Measurements from ENCODE around the gene RNFT2.

RNFT2 gene

GRCh38 chr12:116856729-116857128 lies 118.6 kb downstream of the RNFT2 start:
- Histone ChIP-seq H3K4me1 (ENCODE audit: control insufficient read depth, insufficient read depth, low read length, unreplicated experiment) (peaks cover 4% of the 10 kb centered on the region), H2AFZ (ENCODE audit: low read length, unreplicated experiment) (no peak overlapping the region), H3K79me2 (ENCODE audit: control insufficient read depth, insufficient read depth, low read length, unreplicated experiment) (no peaks in the 10 kb centered on the region), H3K36me3 (ENCODE audit: insufficient read depth, low read length) (no peaks in the 10 kb centered on the region), H3K27me3 (ENCODE audit: insufficient read depth, low read length) (peaks cover 73% of the 10 kb centered on the region), H3K4me3 (ENCODE audit: low read depth, low read length) (no peak overlapping the region), H3K27ac (ENCODE audit: low read depth, low read length) (no peak overlapping the region)

GRCh38 chr12:116859079-116859478 lies 121.0 kb downstream of the RNFT2 start:
- Histone ChIP-seq H3K79me2 (ENCODE audit: control insufficient read depth, insufficient read depth, low read length, unreplicated experiment) (no peaks in the 10 kb centered on the region), H3K4me3 (ENCODE audit: low read depth, low read length) (no peak overlapping the region), H3K4me1 (ENCODE audit: control insufficient read depth, insufficient read depth, low read length, unreplicated experiment) (peaks cover 13% of the 10 kb centered on the region)

GRCh38 chr12:116860263-116860662 lies 122.1 kb downstream of the RNFT2 start:
- Histone ChIP-seq H2AFZ (ENCODE audit: low read length, unreplicated experiment) (no peak overlapping the region), H3K79me2 (ENCODE audit: control insufficient read depth, insufficient read depth, low read length, unreplicated experiment) (no peaks in the 10 kb centered on the region)

More at GRCh38 chr12:116859079-116859478, 121.0 kb downstream of the RNFT2 start:
- Histone ChIP-seq H3K36me3 (ENCODE audit: insufficient read depth, low read length) (no peaks in the 10 kb centered on the region), H3K27me3 (ENCODE audit: insufficient read depth, low read length) (peaks cover 49% of the 10 kb centered on the region), H3K27ac (ENCODE audit: low read depth, low read length) (no peak overlapping the region), H2AFZ (ENCODE audit: low read length, unreplicated experiment) (no peak overlapping the region)

GRCh38 chr12:116861320-116861719 lies 123.2 kb downstream of the RNFT2 start:
- H2AFZ ChIP-seq (ENCODE audit: low read length, unreplicated experiment): no peak overlapping the region
- no peak overlapping the region for H3K4me3 ChIP-seq (ENCODE audit: low read depth, low read length)
- H3K79me2 ChIP-seq (ENCODE audit: control insufficient read depth, insufficient read depth, low read length, unreplicated experiment): no peaks in the 10 kb centered on the region
- no peaks in the 10 kb centered on the region for H3K36me3 ChIP-seq (ENCODE audit: insufficient read depth, low read length)
- H3K27ac ChIP-seq (ENCODE audit: low read depth, low read length): no peak overlapping the region
- peaks cover 31% of the 10 kb centered on the region for H3K27me3 ChIP-seq (ENCODE audit: insufficient read depth, low read length)
- H3K4me1 ChIP-seq (ENCODE audit: control insufficient read depth, insufficient read depth, low read length, unreplicated experiment): peaks cover 18% of the 10 kb centered on the region

More at GRCh38 chr12:116860263-116860662, 122.1 kb downstream of the RNFT2 start:
- Histone ChIP-seq H3K4me1 (ENCODE audit: control insufficient read depth, insufficient read depth, low read length, unreplicated experiment) (peaks cover 18% of the 10 kb centered on the region), H3K4me3 (ENCODE audit: low read depth, low read length) (peak overlapping the region; percentile 67), H3K27me3 (ENCODE audit: insufficient read depth, low read length) (peaks cover 39% of the 10 kb centered on the region), H3K36me3 (ENCODE audit: insufficient read depth, low read length) (no peaks in the 10 kb centered on the region), H3K27ac (ENCODE audit: low read depth, low read length) (no peak overlapping the region)

- no peak overlapping the region for H3K27ac ChIP-seq (ENCODE audit: low read depth, low read length)
- H3K4me1 ChIP-seq (ENCODE audit: control insufficient read depth, insufficient read depth, low read length, unreplicated experiment): peaks cover 22% of the 10 kb centered on the region
- H3K36me3 ChIP-seq (ENCODE audit: insufficient read depth, low read length): no peaks in the 10 kb centered on the region
- no peak overlapping the region for H3K4me3 ChIP-seq (ENCODE audit: low read depth, low read length)
- no peaks in the 10 kb centered on the region for H3K79me2 ChIP-seq (ENCODE audit: control insufficient read depth, insufficient read depth, low read length, unreplicated experiment)
- H3K27me3 ChIP-seq (ENCODE audit: insufficient read depth, low read length): peaks cover 23% of the 10 kb centered on the region
- H2AFZ ChIP-seq (ENCODE audit: low read length, unreplicated experiment): no peak overlapping the region
These were observed 124.1 kb downstream of the RNFT2 start for GRCh38 chr12:116862167-116862566.

GRCh38 chr12:116863275-116863767 lies 125.2 kb downstream of the RNFT2 start:
- peaks cover 22% of the 10 kb centered on the region for H3K4me1 ChIP-seq (ENCODE audit: control insufficient read depth, insufficient read depth, low read length, unreplicated experiment)
- H2AFZ ChIP-seq (ENCODE audit: low read length, unreplicated experiment): no peak overlapping the region
- H3K27ac ChIP-seq (ENCODE audit: low read depth, low read length): peak overlapping the region; percentile 5; the same call in 1 of the 2 replicates
- no peaks in the 10 kb centered on the region for H3K79me2 ChIP-seq (ENCODE audit: control insufficient read depth, insufficient read depth, low read length, unreplicated experiment)
- H3K4me3 ChIP-seq (ENCODE audit: low read depth, low read length): no peak overlapping the region
- H3K36me3 ChIP-seq (ENCODE audit: insufficient read depth, low read length): no peaks in the 10 kb centered on the region
- H3K27me3 ChIP-seq (ENCODE audit: insufficient read depth, low read length): peaks cover 14% of the 10 kb centered on the region

GRCh38 chr12:116864371-116865160 lies 126.5 kb downstream of the RNFT2 start:
- Histone ChIP-seq H3K27me3 (ENCODE audit: insufficient read depth, low read length) (0 out of 2 replicates have a peak, but pooled peaks cover 3% of the 10 kb centered on the region), H3K79me2 (ENCODE audit: control insufficient read depth, insufficient read depth, low read length, unreplicated experiment) (no peaks in the 10 kb centered on the region), H2AFZ (ENCODE audit: low read length, unreplicated experiment) (peak overlapping the region; percentile 2), H3K4me1 (ENCODE audit: control insufficient read depth, insufficient read depth, low read length, unreplicated experiment) (peaks cover 22% of the 10 kb centered on the region), H3K4me3 (ENCODE audit: low read depth, low read length) (no peak overlapping the region), H3K36me3 (ENCODE audit: insufficient read depth, low read length) (no peaks in the 10 kb centered on the region), H3K27ac (ENCODE audit: low read depth, low read length) (peak overlapping the region; percentile 52; the same call in 1 of the 2 replicates)

- peaks cover 18% of the 10 kb centered on the region for H3K4me1 ChIP-seq (ENCODE audit: control insufficient read depth, insufficient read depth, low read length, unreplicated experiment)
These were observed 129.4 kb downstream of the RNFT2 start for GRCh38 chr12:116867523-116867922.

GRCh38 chr12:116870306-116870705 lies 132.2 kb downstream of the RNFT2 start:
- Histone ChIP-seq H3K79me2 (ENCODE audit: control insufficient read depth, insufficient read depth, low read length, unreplicated experiment) (no peaks in the 10 kb centered on the region), H3K27me3 (ENCODE audit: insufficient read depth, low read length) (peaks cover 39% of the 10 kb centered on the region)

More at GRCh38 chr12:116867523-116867922, 129.4 kb downstream of the RNFT2 start:
- H3K79me2 ChIP-seq (ENCODE audit: control insufficient read depth, insufficient read depth, low read length, unreplicated experiment): no peaks in the 10 kb centered on the region
- H3K4me3 ChIP-seq (ENCODE audit: low read depth, low read length): no peak overlapping the region
- H3K27ac ChIP-seq (ENCODE audit: low read depth, low read length): no peak overlapping the region
- H2AFZ ChIP-seq (ENCODE audit: low read length, unreplicated experiment): no peak overlapping the region
- no peaks in the 10 kb centered on the region for H3K36me3 ChIP-seq (ENCODE audit: insufficient read depth, low read length)
- H3K27me3 ChIP-seq (ENCODE audit: insufficient read depth, low read length): peaks cover 14% of the 10 kb centered on the region; the same call in 1 of the 2 replicates

GRCh38 chr12:116874324-116874995 lies 136.3 kb downstream of the RNFT2 start:
- Histone ChIP-seq H2AFZ (ENCODE audit: low read length, unreplicated experiment) (no peak overlapping the region), H3K4me3 (ENCODE audit: low read depth, low read length) (no peak overlapping the region), H3K79me2 (ENCODE audit: control insufficient read depth, insufficient read depth, low read length, unreplicated experiment) (no peaks in the 10 kb centered on the region), H3K4me1 (ENCODE audit: control insufficient read depth, insufficient read depth, low read length, unreplicated experiment) (no peaks in the 10 kb centered on the region), H3K27me3 (ENCODE audit: insufficient read depth, low read length) (peaks cover 79% of the 10 kb centered on the region), H3K36me3 (ENCODE audit: insufficient read depth, low read length) (no peaks in the 10 kb centered on the region), H3K27ac (ENCODE audit: low read depth, low read length) (no peak overlapping the region)

More at GRCh38 chr12:116870306-116870705, 132.2 kb downstream of the RNFT2 start:
- H3K27ac ChIP-seq (ENCODE audit: low read depth, low read length): no peak overlapping the region
- H3K4me3 ChIP-seq (ENCODE audit: low read depth, low read length): no peak overlapping the region
- H2AFZ ChIP-seq (ENCODE audit: low read length, unreplicated experiment): no peak overlapping the region
- H3K36me3 ChIP-seq (ENCODE audit: insufficient read depth, low read length): no peaks in the 10 kb centered on the region
- peaks cover 4% of the 10 kb centered on the region for H3K4me1 ChIP-seq (ENCODE audit: control insufficient read depth, insufficient read depth, low read length, unreplicated experiment)
